IPS DF 6.9 (cell line): ENCODE measurements around the gene GFI1B.
"Not testable (repeated sequence)": the region's sequence is repeated elsewhere in the genome, so short reads cannot be mapped to it uniquely, and the experiment has no call there.

Source experiments
- DNase-seq: peaks from one replicate; pipeline ENCODE4 v3.0.0-alpha.2; 2013; ENCODE audit warnings: low read depth, low spot score
- H3K27ac ChIP-seq: one replicate; pipeline ENCODE4 v1.5.1; 2013; ENCODE audit warnings: low read length, control low read depth
- H3K27me3 ChIP-seq: 2 replicates; pipeline ENCODE4 v1.6.1; 2013; ENCODE audit warnings: mild to moderate bottlenecking, low read length; ENCODE audit not compliant: control insufficient read depth, insufficient read depth
- H3K36me3 ChIP-seq: 2 replicates; pipeline ENCODE4 v1.6.1; 2013; ENCODE audit warnings: low read length; ENCODE audit not compliant: control insufficient read depth, insufficient read depth
- H3K4me1 ChIP-seq: 2 replicates; pipeline ENCODE4 v1.6.1; 2013; ENCODE audit warnings: low read length; ENCODE audit not compliant: control insufficient read depth, insufficient read depth
- H3K4me3 ChIP-seq: 2 replicates; pipeline ENCODE4 v1.5.1; 2013; ENCODE audit warnings: mild to moderate bottlenecking, low read length
- H3K9me3 ChIP-seq: 2 replicates; pipeline ENCODE4 v1.6.1; 2013; ENCODE audit warnings: low read length, inconsistent platforms; ENCODE audit not compliant: control insufficient read depth, insufficient read depth
- WGBS: extraction: QIAGEN DNeasy Blood & Tissue Kit; methylation state at CpG from one replicate; pipeline ENCODE4 v1.1.7; 2013; ENCODE audit warnings: mixed read lengths, missing lambda C conversion rate; ENCODE audit not compliant: insufficient read length, insufficient coverage; 5-methylcytosine and 5-hydroxymethylcytosine counted together

GFI1B gene

DNA sequence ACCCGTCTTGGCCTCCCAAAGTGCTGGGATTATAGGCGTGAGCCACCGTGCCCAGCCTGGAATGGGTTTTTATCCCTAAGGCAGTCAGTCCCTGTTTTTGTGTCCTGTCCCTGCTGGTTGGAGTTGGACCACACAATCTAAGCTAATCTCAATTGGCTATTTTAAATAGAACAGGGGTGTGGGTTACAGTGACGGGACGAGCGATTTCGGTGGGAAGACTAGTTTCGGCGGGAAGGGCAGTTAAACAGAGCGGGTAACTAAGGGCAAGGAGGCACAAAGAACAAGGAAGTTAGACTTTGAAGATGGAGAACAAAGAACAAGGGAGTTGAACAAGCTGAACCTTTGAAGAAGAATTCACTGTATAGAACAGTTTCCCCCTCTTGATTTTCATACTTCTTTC is 53.7 kb downstream of the GFI1B start:
- Histone ChIP-seq H3K27ac (no peak overlapping the region), H3K9me3 (no peaks in the 10 kb centered on the region), H3K27me3 (no peaks in the 10 kb centered on the region), H3K36me3 (no peaks in the 10 kb centered on the region), H3K4me3 (no peak overlapping the region), H3K4me1 (peaks cover 4% of the 10 kb centered on the region)
- WGBS = 100% methylated on average over 5 of the region's 10 CpGs
- no peak for DNase-seq

DNA sequence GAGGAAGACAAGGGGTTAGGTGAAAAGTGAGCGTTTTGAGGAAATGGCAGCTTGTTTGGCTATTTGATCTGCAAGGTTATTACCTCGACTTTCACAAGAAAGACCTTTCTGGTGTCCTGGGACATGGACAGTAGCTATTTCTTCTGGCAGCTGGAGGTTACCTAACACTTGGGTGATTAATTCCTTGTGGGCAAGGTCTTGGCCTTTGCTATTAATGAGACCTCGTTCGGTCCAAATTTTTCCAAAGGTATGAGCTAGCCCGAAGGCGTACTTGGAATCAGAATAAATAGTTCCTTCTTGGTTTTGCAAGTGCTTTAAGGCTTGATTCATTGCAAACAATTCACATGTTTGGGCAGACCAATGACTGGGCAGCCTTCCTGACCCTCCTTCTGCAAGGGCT is 57.2 kb downstream of the GFI1B start:
- H3K27me3 ChIP-seq = no peaks in the 10 kb centered on the region
- no peaks in the 10 kb centered on the region for H3K9me3 ChIP-seq
- no peak overlapping the region for H3K27ac ChIP-seq
- no peaks in the 10 kb centered on the region for H3K36me3 ChIP-seq
- no CpG with 5 or more reads among the region's 6 CpGs for WGBS
- H3K4me1 ChIP-seq = peaks cover 3% of the 10 kb centered on the region; the same call in 1 of the 2 replicates
- DNase-seq = no peak
- H3K4me3 ChIP-seq = no peak overlapping the region

DNA sequence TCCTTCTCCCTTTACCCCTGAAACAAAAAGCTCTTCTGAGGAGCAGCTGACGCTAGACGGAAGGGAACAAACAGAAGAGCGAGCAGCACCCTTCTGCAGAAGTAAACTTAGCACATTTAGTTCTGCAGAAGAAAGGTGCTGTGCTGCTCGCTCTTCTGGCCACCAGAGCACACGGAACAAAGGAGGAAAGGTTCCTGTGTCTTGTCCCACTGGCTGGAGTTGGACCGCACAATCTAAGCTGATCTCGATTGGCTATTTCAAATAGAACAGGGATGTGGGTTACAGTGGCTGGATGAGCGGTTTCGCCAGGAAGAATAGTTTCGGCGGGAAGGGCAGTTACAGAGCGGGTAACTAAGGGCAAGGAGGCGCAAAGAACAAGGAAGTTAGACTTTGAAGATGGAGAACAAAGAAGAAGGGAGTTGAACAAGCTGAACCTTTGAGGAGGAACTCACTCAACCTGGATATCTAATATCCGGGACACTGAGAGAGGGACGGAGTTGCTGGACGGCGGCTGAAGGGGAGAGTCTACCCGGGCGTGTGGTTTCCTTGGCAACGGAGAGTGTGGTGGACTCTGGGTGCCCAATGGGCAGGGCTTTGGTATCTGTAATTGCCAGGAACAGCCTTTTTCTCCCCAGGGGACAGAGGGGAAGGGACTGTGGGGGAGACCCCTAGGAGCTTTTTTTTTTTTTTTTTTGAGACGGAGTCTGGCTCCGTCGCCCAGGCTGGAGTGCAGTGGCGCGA is 59.5 kb downstream of the GFI1B start:
- no CpG with 5 or more reads among the region's 25 CpGs for WGBS
- no peak overlapping the region for H3K4me3 ChIP-seq
- H3K27ac ChIP-seq = no peak overlapping the region
- no peaks in the 10 kb centered on the region for H3K9me3 ChIP-seq
- H3K36me3 ChIP-seq = peaks cover 10% of the 10 kb centered on the region
- H3K27me3 ChIP-seq = no peaks in the 10 kb centered on the region
- no peaks in the 10 kb centered on the region for H3K4me1 ChIP-seq
- no peak for DNase-seq

DNA sequence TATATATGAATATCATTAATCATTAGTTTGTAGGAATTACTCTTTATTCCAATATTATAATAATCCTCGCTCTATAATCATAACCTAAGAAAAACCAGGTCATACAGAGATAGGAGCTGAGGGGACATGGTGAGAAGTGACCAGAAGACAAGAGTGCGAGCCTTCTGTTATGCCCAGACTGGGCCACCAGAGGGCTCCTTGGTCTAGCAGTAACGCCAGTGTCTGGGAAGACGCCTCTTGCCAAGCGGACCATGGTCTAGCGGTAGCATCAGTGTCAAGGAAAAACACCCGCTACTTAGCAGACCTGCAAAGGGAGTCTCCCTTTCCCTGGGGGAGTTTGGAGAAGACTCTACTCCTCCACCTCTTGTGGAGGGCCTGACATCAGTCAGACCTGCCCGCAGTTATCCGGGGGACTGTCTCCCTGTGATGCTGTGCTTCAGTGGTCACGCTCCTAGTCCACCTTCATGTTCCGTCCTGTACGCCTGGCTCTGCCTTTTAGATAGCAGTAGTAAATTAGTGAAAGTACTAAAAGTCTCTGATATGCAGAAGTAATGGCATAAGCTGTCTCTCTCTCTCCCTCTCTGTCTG is 62.5 kb downstream of the GFI1B start:
- not testable (repeated sequence) for H3K9me3 ChIP-seq, H3K4me1 ChIP-seq, H3K27ac ChIP-seq, H3K27me3 ChIP-seq, H3K4me3 ChIP-seq, DNase-seq
- WGBS = no CpG with 5 or more reads among the region's 12 CpGs
- peaks cover 18% of the 10 kb centered on the region for H3K36me3 ChIP-seq
